Adrenal gland (tissue), 12 donors: ENCODE measurements around the gene EPHA4. TPM values are rescaled to one million over a fixed set of nuclear protein-coding genes. Genes with fewer than 3 reads are reported as not detected.
A peak's percentile ranks its signal among the peaks of the same experiment; 100 is the strongest.

Source experiments
- DNase-seq, 7 donors: peaks; one replicate each; pipeline ENCODE4 v3.0.0-alpha.2; 2019 to 2020
- H3K27ac ChIP-seq, 5 donors: fragments of 200-600 bp; sonication (generic) in 4 of 5; 1 replicate in 3 of 5; 2 replicates in 2 of 5; pipeline versions ENCODE4 v1.5.1 to v1.8.0; 2016 to 2020; ENCODE audit warnings: mild to moderate bottlenecking in 1 of 5
- H3K27me3 ChIP-seq: fragments of 200-600 bp; 2 replicates; pipeline ENCODE4 v1.8.0; 2021
- H3K36me3 ChIP-seq, 2 donors: fragments of 200-600 bp; replicated peaks in 1 of 2; 1 replicate in 1 of 2; 2 replicates in 1 of 2; pipeline versions ENCODE4 v1.5.1 to v1.8.0; 2018 to 2022
- H3K4me1 ChIP-seq, 2 donors: fragments of 200-600 bp; replicated peaks in 1 of 2; 1 replicate in 1 of 2; 2 replicates in 1 of 2; pipeline versions ENCODE4 v1.5.1 to v1.8.0; 2018 to 2021
- H3K4me3 ChIP-seq, 4 donors: fragments of 200-600 bp; sonication (generic) in 3 of 4; one replicate each; pipeline ENCODE4 v1.5.1; 2016 to 2018
- H3K9me3 ChIP-seq, 3 donors: fragments of 200-600 bp; sonication (generic) in 1 of 3; replicated peaks in 1 of 3; 1 replicate in 2 of 3; 2 replicates in 1 of 3; pipeline versions ENCODE4 v1.5.1 to v1.8.0; 2016 to 2021
- CTCF ChIP-seq, 6 experiments: fragments of 450-650 bp in 4 of 6; fragments of 200-600 bp in 2 of 6; sonication (generic) in 1 of 6; IDR thresholded peaks; 1 replicate in 5 of 6; 2 replicates in 1 of 6; pipeline versions ENCODE4 v1.5.1 to v1.8.0; 2016 to 2021; ENCODE audit warnings: antibody characterized with exemption in 6 of 6, mild to moderate bottlenecking in 2 of 6, moderate library complexity in 1 of 6
- POLR2A ChIP-seq, 2 donors: fragments of 450-650 bp; IDR thresholded peaks; one replicate each; pipeline ENCODE4 v1.6.1; 2017; ENCODE audit warnings: antibody characterized with exemption in 2 of 2, mild to moderate bottlenecking in 2 of 2, moderate library complexity in 1 of 2
- WGBS, 4 donors: extraction: QIAGEN DNeasy Blood & Tissue Kit in 2 of 4; methylation state at CpG; one replicate each; pipeline versions ENCODE4 v1.1.5 to v1.1.7; 2013 to 2017; 5-methylcytosine and 5-hydroxymethylcytosine counted together
- intact Hi-C, 2 donors: fragments of 100-400 bp; cut with DNase I; formaldehyde crosslinking; loops; one replicate each; pipeline versions ENCODE4 v1.14.1 to v1.15.0; 2022 to 2023
- polyA plus RNA-seq, 3 donors: library from polyadenylated mRNA; stranded (reverse); fragments of 200-250 nt in 2 of 3; fragments of 350-450 nt in 1 of 3; fragmentation: Illumina TruSeq in 1 of 3; extraction: RNeasy Lipid Tissue Mini Kit (QIAGEN cat#74804) in 1 of 3; gene quantifications; one replicate each; pipeline ENCODE4 v1.2.3, GENCODE V29; 2013 to 2014
- total RNA-seq, 9 donors: library from RNA; depleted of rRNA in 4 of 9; stranded (reverse); fragments of >200 nt in 4 of 9; fragments of 120-200 nt in 1 of 9; fragmentation: NEBNext Ultra II Directional in 1 of 9; extraction: Animal tissue kit (Norgen Biotek cat#: 25700) in 1 of 9; gene quantifications; one replicate each; pipeline versions ENCODE4 v1.1.0 to v1.2.4, GENCODE V29; 2013 to 2023
- donor health status: healthy with polysubstance abuse.
- donor health status: Bipolar disorder and iron deficiency.
- donor health status: DM: yes; HTN: yes; CAD: no.
- donor health status: DM: no; HTN: no; CAD: no.
- donor health status: DM: no; HTN: no; CAD: no.
- donor health status: DM: yes; HTN: yes; CAD: no.

The EPHA4 gene
- total and polyA plus RNA-seq, 12 donors: 3.0 to 72.9 (median 12.1) TPM

GRCh38 chr2:221443645-221444044 is 128.5 kb downstream of the EPHA4 start:
- Histone ChIP-seq H3K36me3 (no peaks in the 10 kb centered on the region), H3K27ac (peak overlapping the region in 1 of 5 donors; percentile 25), H3K27me3 (no peaks in the 10 kb centered on the region), H3K4me1 (peaks cover 0 to 6% of the 10 kb centered on the region in 2 donors), H3K9me3 (no peaks in the 10 kb centered on the region), H3K4me3 (no peak overlapping the region)
- TF ChIP-seq CTCF (IDR thresholded peaks at IDR 0.05) (no peak), POLR2A (IDR thresholded peaks at IDR 0.05) (no peak)
- intact Hi-C loops: no loop called here
- 87 to 100% (median 87%) methylated on average over 1 of the region's 1 CpG for WGBS, 4 donors
- no peak for DNase-seq

- H3K27ac ChIP-seq: no peak overlapping the region
- WGBS, 4 donors: 96 to 100% (median 99%) methylated on average over 4 of the region's 4 CpGs
- no peaks in the 10 kb centered on the region for H3K36me3 ChIP-seq
- no peak overlapping the region for H3K4me3 ChIP-seq
- H3K4me1 ChIP-seq: peaks cover 0 to 6% of the 10 kb centered on the region in 2 donors
- no peaks in the 10 kb centered on the region for H3K27me3 ChIP-seq
- TF ChIP-seq CTCF (IDR thresholded peaks at IDR 0.05) (no peak), POLR2A (IDR thresholded peaks at IDR 0.05) (no peak)
- H3K9me3 ChIP-seq: no peaks in the 10 kb centered on the region
- no peak for DNase-seq
- intact Hi-C loops: no loop called here
Measured at GRCh38 chr2:221442128-221442527, 130.0 kb downstream of the EPHA4 start.

- Histone ChIP-seq H3K4me3 (no peak overlapping the region), H3K9me3 (no peaks in the 10 kb centered on the region), H3K36me3 (no peaks in the 10 kb centered on the region), H3K27me3 (no peaks in the 10 kb centered on the region), H3K27ac (no peak overlapping the region), H3K4me1 (peaks cover 0 to 6% of the 10 kb centered on the region in 2 donors)
- WGBS, 4 donors: 77 to 86% (median 81%) methylated on average over 11 of the region's 11 CpGs
- intact Hi-C loops: no loop called here
- DNase-seq: no peak
- TF ChIP-seq CTCF (IDR thresholded peaks at IDR 0.05) (no peak), POLR2A (IDR thresholded peaks at IDR 0.05) (no peak)
Measured at GRCh38 chr2:221439761-221440479, 132.2 kb downstream of the EPHA4 start.

GRCh38 chr2:221437056-221437455 is 135.0 kb downstream of the EPHA4 start:
- no peaks in the 10 kb centered on the region for H3K4me1 ChIP-seq
- no peaks in the 10 kb centered on the region for H3K27me3 ChIP-seq
- H3K27ac ChIP-seq: no peak overlapping the region
- no peak for TF ChIP-seq POLR2A (IDR thresholded peaks at IDR 0.05)
- no peak for TF ChIP-seq CTCF (IDR thresholded peaks at IDR 0.05)
- H3K4me3 ChIP-seq: no peak overlapping the region
- H3K9me3 ChIP-seq: no peaks in the 10 kb centered on the region
- no peaks in the 10 kb centered on the region for H3K36me3 ChIP-seq
- no peak for DNase-seq
- intact Hi-C loops: no loop called here
- 52 to 93% (median 88%) methylated on average over 3 of the region's 3 CpGs for WGBS, 4 donors
